Activated CD4-positive, alpha-beta T cell treated with anti-CD3 and anti-CD28 coated beads for 48 hours (primary cell): ENCODE results near the gene GTPBP8.
"Not testable (repeated sequence)": the region's sequence is repeated elsewhere in the genome, so short reads cannot be mapped to it uniquely, and the experiment has no call there.

ENCODE experiments used
- DNase-seq: peaks from one replicate; pipeline ENCODE4 v3.0.0-alpha.2; 2020

The GTPBP8 gene

DNA sequence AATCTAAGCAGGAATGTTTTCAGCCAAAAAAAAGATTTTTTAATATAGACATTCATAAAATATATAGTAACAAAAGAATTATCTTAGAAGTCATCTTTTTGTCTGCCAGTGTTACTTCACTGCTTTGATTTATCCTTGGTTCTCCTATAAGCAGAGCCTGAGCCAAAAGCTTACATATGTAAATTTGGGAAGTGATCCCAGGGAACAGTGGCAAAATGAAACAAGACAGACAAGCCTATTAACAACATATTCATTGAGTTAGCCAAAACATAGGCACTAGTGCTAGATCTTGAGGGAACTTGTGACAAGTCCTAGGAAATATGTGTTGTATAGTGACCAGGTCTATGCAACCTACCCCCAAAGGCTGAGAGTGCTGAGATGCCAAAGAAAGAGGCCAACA lies 11.3 kb downstream of the GTPBP8 start:
- no peak for DNase-seq

DNA sequence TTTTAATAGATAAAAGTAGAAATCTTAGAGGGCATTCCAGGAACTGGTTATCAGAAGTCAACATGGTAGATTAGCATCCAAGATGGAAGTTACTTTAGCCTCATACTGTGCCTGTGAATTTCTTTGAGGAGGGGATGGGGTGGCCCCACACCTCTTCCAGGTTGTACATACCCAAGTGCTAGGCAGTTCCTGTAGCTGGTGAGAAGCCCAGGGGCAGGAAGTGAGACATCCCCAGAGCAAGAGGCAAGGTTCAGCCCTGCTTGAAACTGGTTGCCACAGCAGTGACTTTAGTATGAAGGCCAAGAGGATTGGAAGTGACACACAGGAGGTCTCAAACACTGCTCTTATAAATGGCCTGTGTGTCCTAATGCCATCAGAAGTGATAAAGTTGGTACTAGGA lies 11.9 kb downstream of the GTPBP8 start:
- peak; percentile 56 for DNase-seq

DNA sequence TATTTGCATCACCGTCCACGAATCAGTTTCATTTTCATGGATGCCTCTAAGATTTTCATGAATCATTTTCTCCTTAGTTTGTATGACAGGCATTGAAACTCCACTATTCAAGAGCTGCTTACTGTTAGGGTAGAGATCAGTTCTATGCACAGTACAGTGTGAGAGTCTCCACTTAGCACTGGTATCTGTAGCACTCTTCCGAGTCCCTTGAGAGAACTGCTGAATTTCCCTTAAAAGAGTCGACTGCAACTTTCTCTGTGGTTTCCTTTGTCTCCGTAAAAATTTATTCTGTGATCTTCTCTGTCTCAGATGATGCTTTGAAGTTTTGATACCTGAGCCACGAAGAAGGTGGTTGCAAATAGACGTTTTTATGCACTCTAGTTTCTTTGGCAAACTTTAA lies 14.8 kb downstream of the GTPBP8 start:
- no peak for DNase-seq

- no peak for DNase-seq
Measured at GRCh38 chr3:113006359-113007056, 15.7 kb downstream of the GTPBP8 start.

DNA sequence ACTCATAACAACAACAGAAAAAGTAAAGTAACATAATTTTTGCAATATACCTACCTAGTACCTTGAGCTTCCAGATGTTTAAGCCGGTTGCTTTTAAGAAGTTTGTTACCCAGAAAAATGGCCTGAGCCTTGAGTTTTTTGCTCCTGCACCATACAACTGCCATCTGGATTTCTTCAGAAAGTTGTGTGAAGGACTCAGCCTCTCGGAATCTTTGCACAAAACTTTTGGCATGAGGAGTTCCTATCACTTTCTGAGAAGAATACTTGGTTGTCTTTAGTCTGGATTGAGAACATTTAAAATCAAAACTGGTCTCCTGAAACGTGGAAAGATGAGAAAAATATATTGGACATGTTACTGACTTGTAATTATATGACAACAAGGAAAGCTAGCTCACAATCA lies 17.3 kb downstream of the GTPBP8 start:
- DNase-seq: no peak

- DNase-seq: no peak
Measured at GRCh38 chr3:113013593-113013992, 22.8 kb downstream of the GTPBP8 start.

DNA sequence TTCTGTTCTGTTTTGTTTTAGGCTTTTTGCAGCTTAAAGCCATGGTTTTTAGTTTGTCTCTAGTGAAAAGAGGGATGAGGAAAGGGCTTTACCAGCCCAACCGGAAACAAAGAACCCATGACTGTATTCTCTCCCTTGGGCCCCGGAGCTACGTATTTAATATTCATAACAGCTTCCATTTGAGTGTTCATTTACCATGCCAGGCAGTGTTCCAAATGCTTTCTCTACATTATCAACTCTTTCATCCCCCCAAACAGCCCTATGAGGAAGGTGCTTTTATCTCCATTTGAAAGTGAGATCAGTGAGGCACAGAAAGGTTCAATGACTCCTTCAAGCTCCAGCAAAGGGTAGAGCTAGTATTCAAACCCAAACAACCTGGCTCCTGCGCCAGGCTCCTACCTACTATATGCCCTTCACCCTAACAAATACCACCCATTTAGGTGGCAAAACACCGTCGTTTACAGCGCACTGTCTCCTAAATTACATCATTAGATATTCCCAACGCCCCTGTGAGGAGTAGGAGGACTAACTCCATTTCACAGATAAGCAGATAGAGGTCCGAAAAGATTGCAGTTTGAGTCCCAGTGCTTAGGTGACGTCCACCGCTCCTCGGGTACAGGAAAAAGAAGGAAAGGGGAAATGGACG lies 27.9 kb downstream of the GTPBP8 start:
- peak; percentile 28 for DNase-seq

GRCh38 chr3:113019182-113020137 lies 28.7 kb downstream of the GTPBP8 start:
- DNase-seq: peak; percentile 92

DNA sequence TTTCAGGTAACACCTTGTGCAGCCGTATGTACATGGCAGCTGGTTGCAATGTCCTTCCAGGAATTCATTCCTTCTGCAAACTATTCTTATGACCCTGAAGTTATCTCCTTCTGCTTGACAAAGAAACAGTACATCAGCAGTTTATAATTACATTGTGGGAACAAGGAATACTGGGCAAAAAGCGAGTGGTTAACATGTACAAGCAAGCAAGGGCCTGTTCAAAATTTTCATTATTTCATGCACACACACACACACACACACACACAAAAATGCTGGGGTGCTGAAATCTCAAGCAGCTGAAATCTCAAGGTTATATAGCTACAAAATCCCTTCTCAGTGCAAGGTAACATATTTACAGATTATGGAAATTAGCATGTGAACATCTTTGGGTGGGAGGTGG lies 30.7 kb downstream of the GTPBP8 start:
- DNase-seq: no peak

- DNase-seq: no peak
Measured at GRCh38 chr3:113034011-113034410, 43.2 kb downstream of the GTPBP8 start.

- DNase-seq: peak; percentile 39
Measured at GRCh38 chr3:113035387-113035982, 44.7 kb downstream of the GTPBP8 start.

GRCh38 chr3:113038328-113038727 lies 47.5 kb downstream of the GTPBP8 start:
- DNase-seq: no peak

DNA sequence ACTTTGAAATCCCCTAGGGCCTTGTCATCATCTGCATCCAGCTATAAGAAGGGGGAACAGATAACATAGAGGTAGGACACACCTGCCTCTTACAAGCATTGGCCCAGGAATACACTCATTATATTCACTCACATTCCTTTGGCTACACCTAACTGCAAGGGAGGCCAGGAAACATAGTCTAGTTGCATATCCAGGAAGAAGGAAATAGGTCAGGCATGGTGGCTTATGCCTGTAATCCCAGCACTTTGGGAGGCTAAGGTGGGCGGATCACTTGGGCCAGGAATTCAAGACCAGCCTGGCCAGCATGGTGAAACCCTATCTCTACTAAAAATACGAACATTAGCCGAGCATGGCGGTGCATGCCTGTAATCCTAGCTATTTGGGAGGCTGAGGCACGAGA lies 48.8 kb downstream of the GTPBP8 start:
- no peak for DNase-seq

GRCh38 chr3:113040231-113040630 lies 49.4 kb downstream of the GTPBP8 start:
- no peak for DNase-seq

DNA sequence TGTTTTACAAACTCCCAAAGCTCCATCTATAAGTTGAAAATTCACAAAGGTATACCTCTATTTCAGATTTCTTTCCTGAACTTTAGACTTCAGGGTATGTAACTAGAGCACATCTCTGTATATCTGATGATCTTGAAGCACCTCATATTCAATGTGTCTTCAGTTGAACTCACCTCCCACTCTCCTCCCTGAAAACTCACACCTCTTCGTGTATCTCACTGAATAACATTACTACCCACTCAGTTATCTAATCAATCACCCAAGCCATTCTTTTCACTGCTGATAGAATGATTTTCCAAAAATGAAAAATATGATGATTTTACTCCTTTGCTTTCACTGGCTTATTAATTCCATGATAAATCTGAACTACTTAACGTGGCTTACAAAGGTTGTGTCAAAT lies 52.9 kb downstream of the GTPBP8 start:
- DNase-seq: no peak

DNA sequence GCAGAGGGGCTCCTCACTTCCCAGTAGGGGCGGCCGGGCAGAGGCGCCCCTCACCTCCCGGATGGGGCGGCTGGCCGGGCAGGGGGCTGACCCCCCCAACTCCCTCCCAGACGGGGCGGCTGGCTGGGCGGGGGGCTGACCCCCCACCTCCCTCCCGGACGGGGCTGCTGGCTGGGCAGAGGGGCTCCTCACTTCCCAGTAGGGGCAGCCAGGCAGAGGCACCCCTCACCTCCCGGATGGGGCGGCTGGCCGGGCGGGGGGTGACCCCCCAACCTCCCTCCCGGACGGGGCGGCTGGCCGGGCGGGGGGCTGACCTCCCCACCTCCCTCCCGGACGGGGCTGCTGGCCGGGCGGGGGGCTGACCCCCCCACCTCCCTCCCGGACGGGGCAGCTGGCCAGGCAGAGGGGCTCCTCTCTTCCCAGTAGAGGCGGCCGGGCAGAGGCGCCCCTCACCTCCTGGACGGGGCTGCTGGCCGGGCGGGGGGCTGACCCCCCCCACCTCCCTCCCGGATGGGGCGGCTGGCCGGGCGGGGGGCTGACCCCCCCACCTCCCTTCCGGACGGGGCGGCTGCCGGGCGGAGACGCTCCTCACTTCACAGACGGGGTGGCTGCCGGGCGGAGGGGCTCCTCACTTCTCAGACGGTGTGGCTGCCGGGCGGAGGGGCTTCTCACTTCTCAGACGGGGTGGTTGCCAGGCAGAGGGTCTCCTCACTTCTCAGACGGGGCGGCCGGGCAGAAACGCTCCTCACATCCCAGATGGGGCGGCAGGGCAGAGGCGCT lies 55.6 kb downstream of the GTPBP8 start:
- not testable (repeated sequence) for DNase-seq

GRCh38 chr3:113051302-113051711 lies 60.5 kb downstream of the GTPBP8 start:
- peak; percentile 90 for DNase-seq
